ENCODE data around the gene WAPL. TPM values are rescaled to one million over a fixed set of nuclear protein-coding genes. Genes with fewer than 3 reads are reported as not detected.

Gene WAPL
- total RNA-seq, 1 donor from 2014 or later, result 33.4 TPM

GRCh38 chr10:86397120-86397519, 124.5 kb downstream of the WAPL start:
- peaks cover 8% of the 10 kb centered on the region for H3K27me3 Mint-ChIP-seq (ENCODE audit: unreplicated experiment)
- TF ChIP-seq, protein P1, sequence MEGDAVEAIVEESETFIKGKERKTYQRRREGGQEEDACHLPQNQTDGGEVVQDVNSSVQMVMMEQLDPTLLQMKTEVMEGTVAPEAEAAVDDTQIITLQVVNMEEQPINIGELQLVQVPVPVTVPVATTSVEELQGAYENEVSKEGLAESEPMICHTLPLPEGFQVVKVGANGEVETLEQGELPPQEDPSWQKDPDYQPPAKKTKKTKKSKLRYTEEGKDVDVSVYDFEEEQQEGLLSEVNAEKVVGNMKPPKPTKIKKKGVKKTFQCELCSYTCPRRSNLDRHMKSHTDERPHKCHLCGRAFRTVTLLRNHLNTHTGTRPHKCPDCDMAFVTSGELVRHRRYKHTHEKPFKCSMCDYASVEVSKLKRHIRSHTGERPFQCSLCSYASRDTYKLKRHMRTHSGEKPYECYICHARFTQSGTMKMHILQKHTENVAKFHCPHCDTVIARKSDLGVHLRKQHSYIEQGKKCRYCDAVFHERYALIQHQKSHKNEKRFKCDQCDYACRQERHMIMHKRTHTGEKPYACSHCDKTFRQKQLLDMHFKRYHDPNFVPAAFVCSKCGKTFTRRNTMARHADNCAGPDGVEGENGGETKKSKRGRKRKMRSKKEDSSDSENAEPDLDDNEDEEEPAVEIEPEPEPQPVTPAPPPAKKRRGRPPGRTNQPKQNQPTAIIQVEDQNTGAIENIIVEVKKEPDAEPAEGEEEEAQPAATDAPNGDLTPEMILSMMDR (IDR thresholded peaks at IDR 0.05; ENCODE audit: partially characterized antibody, unreplicated experiment), result no peak
- peaks cover 14% of the 10 kb centered on the region for H3K9me3 Mint-ChIP-seq (ENCODE audit: unreplicated experiment)
- no peak overlapping the region for H3K27ac Mint-ChIP-seq (ENCODE audit: unreplicated experiment)
- H3K4me1 Mint-ChIP-seq (ENCODE audit: low read depth, unreplicated experiment), result no peaks in the 10 kb centered on the region
- no peak for DNase-seq
- no peaks in the 10 kb centered on the region for H3K36me3 Mint-ChIP-seq (ENCODE audit: unreplicated experiment)
- no peak overlapping the region for H3K4me3 Mint-ChIP-seq (ENCODE audit: unreplicated experiment)

DNA sequence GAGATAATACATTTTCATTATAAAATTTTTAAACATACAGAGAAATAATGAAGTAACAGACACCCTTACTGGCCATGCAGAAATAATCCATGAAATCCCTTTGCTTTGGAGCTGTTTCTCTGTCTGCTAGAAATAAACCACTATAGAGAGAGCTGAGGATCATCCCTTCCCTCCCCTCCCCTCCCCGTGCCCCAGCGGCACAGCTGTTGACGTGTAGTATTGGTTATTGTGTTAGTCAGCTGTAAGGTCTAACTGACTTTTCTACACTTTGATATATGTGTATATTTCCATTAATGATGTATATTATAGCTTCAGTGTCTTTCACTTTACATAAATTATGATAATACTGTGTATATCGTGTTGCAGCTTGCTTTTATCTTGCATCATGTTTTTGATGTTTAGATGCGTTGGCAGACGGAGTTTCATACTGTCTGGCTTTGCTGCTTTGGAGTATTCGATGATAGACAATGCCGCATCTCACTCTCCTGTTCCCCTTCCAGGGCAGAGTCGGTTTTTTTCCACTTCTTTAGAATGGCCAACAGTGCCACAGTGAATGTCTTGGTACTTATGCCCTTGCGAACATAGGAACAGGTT, 127.6 kb downstream of the WAPL start:
- TF ChIP-seq, protein P1 (IDR thresholded peaks at IDR 0.05; ENCODE audit: partially characterized antibody, unreplicated experiment), result no peak
- H3K4me3 Mint-ChIP-seq (ENCODE audit: unreplicated experiment), result no peak overlapping the region

DNA sequence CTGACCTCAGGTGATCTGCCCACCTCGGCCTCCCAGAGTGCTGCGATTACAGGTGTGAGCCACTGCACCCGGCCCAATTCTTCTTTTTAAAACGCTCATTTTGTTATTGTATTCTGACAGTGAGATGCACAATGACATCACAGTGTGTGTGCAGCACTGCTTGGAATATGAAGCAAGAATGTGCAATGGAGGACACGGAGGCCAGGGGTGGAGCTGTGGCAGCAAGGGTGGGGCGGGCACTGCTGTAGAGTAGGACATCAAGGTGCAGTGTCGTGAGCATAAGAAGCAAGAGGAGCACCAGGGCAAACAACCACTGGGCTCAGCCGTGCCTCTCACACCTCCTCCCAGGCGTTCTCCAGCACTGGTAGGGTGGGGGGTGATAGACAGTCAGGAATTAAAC, 128.2 kb downstream of the WAPL start:
- no peak overlapping the region for H3K4me3 Mint-ChIP-seq (ENCODE audit: unreplicated experiment)
- no peak overlapping the region for H3K27ac Mint-ChIP-seq (ENCODE audit: unreplicated experiment)
- DNase-seq, result no peak
- H3K9me3 Mint-ChIP-seq (ENCODE audit: unreplicated experiment), result peaks cover 8% of the 10 kb centered on the region
- peaks cover 4% of the 10 kb centered on the region for H3K27me3 Mint-ChIP-seq (ENCODE audit: unreplicated experiment)
- peaks cover 1% of the 10 kb centered on the region for H3K36me3 Mint-ChIP-seq (ENCODE audit: unreplicated experiment)
- TF ChIP-seq, protein P1 (IDR thresholded peaks at IDR 0.05; ENCODE audit: partially characterized antibody, unreplicated experiment), result no peak
- H3K4me1 Mint-ChIP-seq (ENCODE audit: low read depth, unreplicated experiment), result peaks cover 2% of the 10 kb centered on the region

More for the DNA sequence above, 127.6 kb downstream of the WAPL start:
- Mint-ChIP-seq H3K27me3 (ENCODE audit: unreplicated experiment) (peaks cover 2% of the 10 kb centered on the region), H3K9me3 (ENCODE audit: unreplicated experiment) (peaks cover 7% of the 10 kb centered on the region), H3K27ac (ENCODE audit: unreplicated experiment) (no peak overlapping the region), H3K4me1 (ENCODE audit: low read depth, unreplicated experiment) (peaks cover 1% of the 10 kb centered on the region), H3K36me3 (ENCODE audit: unreplicated experiment) (no peaks in the 10 kb centered on the region)
- DNase-seq, result no peak

- Mint-ChIP-seq H3K27ac (ENCODE audit: unreplicated experiment) (no peak overlapping the region), H3K4me1 (ENCODE audit: low read depth, unreplicated experiment) (peaks cover 3% of the 10 kb centered on the region), H3K9me3 (ENCODE audit: unreplicated experiment) (peaks cover 13% of the 10 kb centered on the region), H3K4me3 (ENCODE audit: unreplicated experiment) (no peak overlapping the region), H3K27me3 (ENCODE audit: unreplicated experiment) (peaks cover 7% of the 10 kb centered on the region), H3K36me3 (ENCODE audit: unreplicated experiment) (peaks cover 4% of the 10 kb centered on the region)
- TF ChIP-seq, protein P1 (IDR thresholded peaks at IDR 0.05; ENCODE audit: partially characterized antibody, unreplicated experiment), result no peak
- DNase-seq, result no peak
These were observed 128.9 kb downstream of the WAPL start for GRCh38 chr10:86392723-86393094.

GRCh38 chr10:86391986-86392722, 129.4 kb downstream of the WAPL start:
- peaks cover 14% of the 10 kb centered on the region for H3K9me3 Mint-ChIP-seq (ENCODE audit: unreplicated experiment)
- H3K4me1 Mint-ChIP-seq (ENCODE audit: low read depth, unreplicated experiment), result peaks cover 3% of the 10 kb centered on the region
- H3K4me3 Mint-ChIP-seq (ENCODE audit: unreplicated experiment), result no peak overlapping the region
- H3K36me3 Mint-ChIP-seq (ENCODE audit: unreplicated experiment), result peaks cover 4% of the 10 kb centered on the region
- TF ChIP-seq, protein P1 (IDR thresholded peaks at IDR 0.05; ENCODE audit: partially characterized antibody, unreplicated experiment), result no peak
- DNase-seq, result no peak
- no peak overlapping the region for H3K27ac Mint-ChIP-seq (ENCODE audit: unreplicated experiment)
- peaks cover 11% of the 10 kb centered on the region for H3K27me3 Mint-ChIP-seq (ENCODE audit: unreplicated experiment)
